ENCODE results near the gene GBP2.
A peak's percentile ranks its signal among the peaks of the same experiment; 100 is the strongest.
"Not testable (repeated sequence)": the region's sequence is repeated elsewhere in the genome, so short reads cannot be mapped to it uniquely, and the experiment has no call there.

The GBP2 gene

GRCh38 chr1:89125913-89126580 lies at the start of gene GBP2:
Gene GBP2 (minus strand): TSS chr1:89126114. CDS start chr1:89121966, 4,148 bp downstream.
- peak; percentile 66 for DNase-seq

GRCh38 chr1:89174491-89174890 lies 48.6 kb upstream of the GBP2 start:
- no peak for DNase-seq

GRCh38 chr1:89172468-89173143 lies 46.7 kb upstream of the GBP2 start:
- no peak for DNase-seq

- DNase-seq: no peak
Measured at GRCh38 chr1:89171067-89171438, 45.1 kb upstream of the GBP2 start.

- no peak for DNase-seq
Measured at GRCh38 chr1:89170170-89171066, 44.5 kb upstream of the GBP2 start.

GRCh38 chr1:89169166-89169565 lies 43.3 kb upstream of the GBP2 start:
- no peak for DNase-seq

GRCh38 chr1:89167590-89168230 lies 41.8 kb upstream of the GBP2 start:
- no peak for DNase-seq

- DNase-seq: no peak
Measured at GRCh38 chr1:89166705-89167104, 40.8 kb upstream of the GBP2 start.

GRCh38 chr1:89165811-89166210 lies 39.9 kb upstream of the GBP2 start:
- DNase-seq: no peak

GRCh38 chr1:89151047-89151446 lies 25.1 kb upstream of the GBP2 start:
- DNase-seq: no peak

GRCh38 chr1:89149976-89150375 lies 24.1 kb upstream of the GBP2 start:
- no peak for DNase-seq

GRCh38 chr1:89149229-89149628 lies 23.3 kb upstream of the GBP2 start:
- no peak for DNase-seq

GRCh38 chr1:89147678-89148658 lies 22.1 kb upstream of the GBP2 start:
- DNase-seq: no peak

GRCh38 chr1:89146721-89147120 lies 20.8 kb upstream of the GBP2 start:
- DNase-seq: no peak

- no peak for DNase-seq
Measured at GRCh38 chr1:89143484-89143883, 17.6 kb upstream of the GBP2 start.

GRCh38 chr1:89142160-89142559 lies 16.2 kb upstream of the GBP2 start:
- no peak for DNase-seq

GRCh38 chr1:89133747-89134146 lies 7.8 kb upstream of the GBP2 start:
- DNase-seq: no peak

GRCh38 chr1:89130716-89131115 lies 4.8 kb upstream of the GBP2 start:
- no peak for DNase-seq

GRCh38 chr1:89129911-89130310 lies 4.0 kb upstream of the GBP2 start:
- DNase-seq: no peak

- not testable (repeated sequence) for DNase-seq
Measured at GRCh38 chr1:89128003-89128458, 2.1 kb upstream of the GBP2 start.

- peak; percentile 88 for DNase-seq
Measured at GRCh38 chr1:89126602-89127565, 970 bp upstream of the GBP2 start.
